Posterior vena cava (tissue), 2 donors: ENCODE data around the gene FAM234A. TPM values are rescaled to one million over a fixed set of nuclear protein-coding genes. Genes with fewer than 3 reads are reported as not detected.
"Not testable (repeated sequence)": the region's sequence is repeated elsewhere in the genome, so short reads cannot be mapped to it uniquely, and the experiment has no call there.

Experiments used
- DNase-seq: peaks from one replicate; pipeline ENCODE4 v3.0.0-alpha.2; 2020; ENCODE audit warnings: low spot score
- intact Hi-C, 2 donors: fragments of 100-400 bp; cut with DNase I; formaldehyde crosslinking; loops; one replicate each; pipeline versions ENCODE4 v1.14.1 to v1.14.2; 2022 to 2023
- long read RNA-seq, 2 donors: library from polyadenylated mRNA; unstranded; transcript quantifications; one replicate each; pipeline ENCODE4 v2.0.0, GENCODE V29; 2020 to 2021
- total RNA-seq, 2 donors: library from RNA; stranded (reverse); fragmentation: NEBNext Ultra II Directional; extraction: Animal tissue kit (Norgen Biotek cat#: 25700); gene quantifications; one replicate each; pipeline ENCODE4 v1.2.1, GENCODE V29; 2021
- donor health status: DM: yes; HTN: yes; CAD: no.
- donor health status: DM: yes; HTN: yes; CAD: no.

Gene FAM234A
- 10 to 100 TPM; 69.4 to 86.2 TPM for total RNA-seq
- long read RNA-seq, donor 1, transcript FAM234A-203 (13 exons, 3,213 nt): major isoform, 28 of 60 reads
- long read RNA-seq, donor 1, partial matches to known transcripts: 23 of 60 reads
- long read RNA-seq, donor 1, other reads (novel, unspliced or antisense): 9 of 60 reads
- long read RNA-seq, donor 2, transcript FAM234A-203 (13 exons, 3,213 nt): major isoform, 73 of 172 reads
- long read RNA-seq, donor 2, partial matches to known transcripts: 50 of 172 reads
- long read RNA-seq, donor 2, other reads (novel, unspliced or antisense): 49 of 172 reads

DNA sequence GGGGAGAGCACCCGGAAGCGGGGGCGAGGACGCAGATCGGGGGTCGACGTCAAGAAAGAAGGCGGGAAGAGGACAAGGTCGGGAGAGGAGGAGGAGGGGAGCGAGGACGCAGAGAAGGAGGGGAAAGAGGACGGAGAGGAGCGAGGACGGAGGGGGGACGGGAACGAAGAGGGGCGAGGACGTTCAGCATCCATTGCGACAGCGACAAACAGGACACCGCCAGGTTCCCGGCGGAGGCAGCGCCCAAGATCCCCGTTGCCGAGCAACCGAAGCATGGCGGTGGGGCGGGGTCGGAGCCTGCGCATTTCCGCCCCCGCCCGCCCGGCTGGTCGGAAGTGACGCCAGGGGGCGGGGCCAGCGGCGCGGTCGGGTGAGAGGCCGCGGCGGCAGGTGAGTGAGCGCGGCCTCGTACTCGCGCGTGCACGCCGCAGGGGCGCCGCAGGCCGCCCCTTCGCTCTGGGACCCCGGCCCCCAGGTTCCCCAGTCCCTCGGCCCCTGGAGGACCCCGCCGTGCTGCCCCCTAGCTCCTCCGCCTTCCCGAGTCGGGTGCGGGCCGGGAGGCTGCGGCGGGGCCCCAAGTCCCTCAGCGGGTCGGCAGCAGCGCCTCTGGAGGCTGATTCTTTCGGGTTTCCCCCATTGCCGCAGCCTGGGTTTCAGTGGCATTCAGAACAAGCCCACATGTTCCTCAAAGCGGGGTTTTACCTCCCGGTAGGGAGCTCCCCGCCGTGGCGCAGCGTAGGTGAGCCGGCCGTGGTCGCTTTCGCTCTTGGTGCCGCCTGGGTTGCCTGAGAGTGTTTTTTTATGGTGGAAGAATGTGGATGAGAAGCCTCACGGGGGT lies at the start of gene FAM234A:
TSS of gene FAM234A (plus strand) at position 354 of the 838 bp plus-strand sequence. CDS start 19,593 bp downstream, outside the sequence.
- intact Hi-C loops: no loop called here
- DNase-seq: peak; percentile 98

DNA sequence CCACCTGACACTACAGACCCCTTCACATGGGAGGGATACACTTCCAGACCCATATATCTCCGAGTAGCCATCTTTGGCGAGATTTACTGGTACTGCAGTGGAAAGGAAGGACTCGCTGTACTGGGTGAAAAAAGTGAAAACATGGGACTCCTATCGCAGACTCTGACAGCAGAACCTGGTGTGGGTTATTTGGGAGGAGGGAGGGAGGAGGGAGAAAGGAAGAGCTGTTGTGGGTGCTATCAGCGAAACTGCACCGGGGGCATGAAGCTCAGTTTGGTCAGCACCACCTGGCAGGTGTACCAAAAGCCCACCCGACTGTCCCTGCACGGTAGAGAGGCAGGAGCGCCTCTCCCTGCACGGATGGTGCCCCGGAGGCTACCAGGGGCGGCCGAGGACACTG lies 49.4 kb upstream of the FAM234A start:
- DNase-seq: no peak
- intact Hi-C loops: no loop called here

DNA sequence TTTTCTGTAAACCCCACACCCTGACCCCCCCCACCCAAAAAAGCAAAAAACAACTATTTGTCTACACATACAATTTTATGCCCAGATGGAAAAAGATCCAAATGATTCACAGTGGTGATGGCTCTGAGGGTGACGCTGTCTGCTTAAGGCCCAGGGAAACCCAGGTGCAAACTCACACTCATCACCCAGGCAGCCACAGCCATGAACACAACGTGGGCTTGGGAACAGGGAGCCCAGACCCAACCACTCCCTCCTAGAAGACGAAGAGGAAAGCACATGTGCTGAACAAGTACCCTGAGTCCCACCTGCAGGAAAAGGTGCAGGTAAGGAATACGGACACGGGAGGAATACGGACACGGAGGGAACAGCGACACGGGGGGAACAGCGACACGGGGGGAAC lies 48.9 kb upstream of the FAM234A start:
- no peak for DNase-seq
- intact Hi-C loops: no loop called here

GRCh38 chr16:187330-187729 lies 47.3 kb upstream of the FAM234A start:
- intact Hi-C loops: no loop called here
- no peak for DNase-seq

DNA sequence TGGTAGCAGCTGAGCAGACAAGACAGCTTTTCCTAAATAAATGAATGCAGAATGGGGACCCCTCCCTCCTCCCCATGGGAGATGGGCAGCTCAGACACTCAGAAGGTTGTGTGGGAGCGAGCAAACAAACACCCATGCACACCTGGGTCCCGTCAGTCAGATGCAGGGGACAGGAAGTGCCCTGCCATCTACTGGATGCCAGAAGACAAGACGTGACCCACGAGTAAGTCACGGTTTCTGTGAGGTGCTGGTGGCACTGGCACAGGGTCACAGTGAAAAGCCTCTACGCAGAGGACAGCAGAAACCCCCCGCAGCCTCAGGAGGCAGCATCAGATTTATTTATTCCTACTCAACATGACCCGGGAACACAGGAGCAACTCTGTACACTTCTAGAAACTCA lies 45.9 kb upstream of the FAM234A start:
- intact Hi-C loops: no loop called here
- no peak for DNase-seq

DNA sequence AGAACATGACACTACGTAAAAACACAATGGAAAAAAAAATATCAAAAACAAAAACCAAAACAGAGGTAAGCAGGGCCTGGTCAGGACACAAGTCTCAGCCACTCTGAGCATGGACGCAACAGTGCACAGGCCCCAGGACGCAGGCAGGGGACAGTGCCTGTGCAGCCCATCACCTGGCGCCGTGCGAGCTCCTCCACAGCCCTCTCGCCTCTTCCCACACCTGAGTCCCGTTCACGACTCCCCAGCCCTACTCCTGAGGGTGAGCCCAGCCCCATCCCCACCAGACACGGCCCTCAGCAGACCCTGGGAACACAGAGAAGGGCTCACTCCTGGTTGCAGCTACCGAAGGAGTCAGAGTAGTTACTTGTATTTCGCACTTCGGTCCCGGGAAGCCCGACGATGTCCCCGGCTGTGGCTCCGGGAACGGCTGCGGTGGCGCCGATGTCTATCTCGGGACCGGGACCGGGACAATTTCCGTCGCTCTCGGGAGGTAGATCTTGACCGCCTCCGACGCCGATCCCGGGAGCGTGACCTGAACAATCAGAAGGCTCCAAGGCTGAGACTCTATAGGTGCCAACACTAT lies 44.9 kb upstream of the FAM234A start:
- intact Hi-C loops: no loop called here
- no peak for DNase-seq

- intact Hi-C loops: no loop called here
- DNase-seq: no peak
Observed at GRCh38 chr16:191831-192230, 42.8 kb upstream of the FAM234A start.

GRCh38 chr16:192686-193085 lies 41.9 kb upstream of the FAM234A start:
- intact Hi-C loops: no loop called here
- no peak for DNase-seq

DNA sequence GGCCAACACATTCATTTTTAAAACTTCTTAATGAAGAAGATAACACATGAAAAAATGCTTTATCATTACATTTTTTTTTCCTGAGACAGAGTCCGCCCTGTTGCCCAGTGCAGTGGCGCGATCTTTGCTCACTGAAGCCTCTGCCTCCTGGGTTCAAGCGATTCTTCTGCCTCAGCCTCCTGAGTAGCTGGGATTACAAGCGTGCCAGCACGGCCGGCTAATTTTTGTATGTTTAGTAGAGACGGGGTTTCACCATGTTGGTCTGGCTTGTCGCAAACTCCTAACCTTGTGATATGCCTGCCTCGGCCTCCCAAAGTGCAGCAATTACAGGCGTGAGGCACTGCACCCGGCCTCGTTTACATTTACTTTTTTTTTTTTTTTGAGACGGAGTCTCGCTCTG lies 41.2 kb upstream of the FAM234A start:
- DNase-seq: no peak
- intact Hi-C loops: no loop called here

DNA sequence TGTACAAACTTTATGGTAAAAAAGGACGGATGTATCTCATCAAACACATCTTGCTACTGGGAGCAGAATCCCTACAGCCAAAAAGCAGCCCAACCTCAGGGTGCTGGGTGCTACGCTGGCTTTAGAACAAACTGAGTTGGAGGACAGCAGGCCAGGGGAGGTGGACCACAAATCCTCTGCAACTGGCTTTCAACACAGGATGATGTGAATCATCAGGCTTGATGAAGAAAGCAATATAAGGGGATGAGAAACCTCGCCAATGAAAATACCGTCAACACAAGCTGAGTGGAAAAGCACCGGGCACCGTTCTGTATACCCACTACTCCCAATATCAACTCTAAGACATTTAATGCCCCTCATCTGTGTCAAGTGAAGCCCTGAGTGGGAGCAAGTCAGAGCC lies 40.1 kb upstream of the FAM234A start:
- intact Hi-C loops: no loop called here

DNA sequence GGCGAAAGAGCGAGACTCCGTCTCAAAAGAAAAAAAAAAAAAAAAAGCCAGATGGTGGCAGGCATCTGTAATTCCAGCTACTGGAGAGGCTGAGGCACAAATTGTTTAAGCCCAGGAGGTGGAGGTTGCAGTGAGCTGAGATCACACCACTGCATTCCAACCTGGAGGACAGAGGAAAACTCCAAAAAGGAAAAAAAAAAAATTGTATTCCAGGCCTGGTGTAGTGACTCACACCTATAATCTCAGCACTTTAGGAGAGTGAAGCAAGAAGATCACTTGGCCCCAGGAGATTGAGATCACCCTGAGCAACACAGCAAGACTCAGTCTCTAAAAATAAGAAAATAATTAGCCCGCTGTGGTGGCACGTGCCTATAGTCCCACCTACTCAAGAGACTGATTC lies 34.2 kb upstream of the FAM234A start:
- DNase-seq: no peak
- intact Hi-C loops: no loop called here

More for the DNA sequence above, 40.1 kb upstream of the FAM234A start:
- DNase-seq: no peak

- intact Hi-C loops: no loop called here
- no peak for DNase-seq
Observed at GRCh38 chr16:203246-203645, 31.4 kb upstream of the FAM234A start.

- intact Hi-C loops: not testable (repeated sequence)
Observed at GRCh38 chr16:204046-204445, 30.6 kb upstream of the FAM234A start.

GRCh38 chr16:209359-209758 lies 25.3 kb upstream of the FAM234A start:
- intact Hi-C loops: loop anchor here in 1 of 2 donors (5.0 kb wide), 1 partner anchor 913 kb away; no protein-coding TSS in a partner anchor
- DNase-seq: not testable (repeated sequence)

More at GRCh38 chr16:204046-204445, 30.6 kb upstream of the FAM234A start:
- DNase-seq: not testable (repeated sequence)

- intact Hi-C loops, DNase-seq: not testable (repeated sequence)
Observed at GRCh38 chr16:211631-212180, 22.9 kb upstream of the FAM234A start.

- no peak for DNase-seq
- intact Hi-C loops: no loop called here
Observed at GRCh38 chr16:212999-213398, 21.6 kb upstream of the FAM234A start.

GRCh38 chr16:220021-220420 lies 14.6 kb upstream of the FAM234A start:
- no peak for DNase-seq
- intact Hi-C loops: no loop called here

- intact Hi-C loops: no loop called here
Observed at GRCh38 chr16:228151-228851, 6.3 kb upstream of the FAM234A start.

More at GRCh38 chr16:228151-228851, 6.3 kb upstream of the FAM234A start:
- no peak for DNase-seq
